ENCODE measurements around the gene SH3RF1.

- TF ChIP-seq CTCF (IDR thresholded peaks at IDR 0.05) (no peak), POLR2AphosphoS5 (IDR thresholded peaks at IDR 0.05; ENCODE audit: low read depth, low read length) (no peak), SIN3A (IDR thresholded peaks at IDR 0.05; ENCODE audit: borderline replicate concordance, insufficient read depth, low read depth, low read length) (no peak), REST (IDR thresholded peaks at IDR 0.05; ENCODE audit: insufficient read depth in 1 of 2, low read depth in 2 of 2, low read length in 1 of 2) (no peak)
These were observed 63.2 kb downstream of the SH3RF1 start for GRCh38 chr4:169207436-169208089.
